LNCaP clone FGC (cell line): ENCODE measurements around the gene AVEN.

Experiments
- DNase-seq: peaks from one replicate; pipeline ENCODE4 v3.0.0-alpha.2; 2011; ENCODE audit warnings: low read depth
- H3K4me3 ChIP-seq: 2 replicates; pipeline ENCODE4 v1.5.1; 2011; ENCODE audit warnings: mild to moderate bottlenecking, low read depth, low read length, control low read depth
- TF ChIP-seq, protein P1 (sequence below): IDR thresholded peaks from 2 replicates; pipeline ENCODE4 v1.5.1; 2012; ENCODE audit warnings: mild to moderate bottlenecking; ENCODE audit not compliant: control insufficient read depth, insufficient read depth; ENCODE audit errors: extremely low read depth

AVEN gene

DNA sequence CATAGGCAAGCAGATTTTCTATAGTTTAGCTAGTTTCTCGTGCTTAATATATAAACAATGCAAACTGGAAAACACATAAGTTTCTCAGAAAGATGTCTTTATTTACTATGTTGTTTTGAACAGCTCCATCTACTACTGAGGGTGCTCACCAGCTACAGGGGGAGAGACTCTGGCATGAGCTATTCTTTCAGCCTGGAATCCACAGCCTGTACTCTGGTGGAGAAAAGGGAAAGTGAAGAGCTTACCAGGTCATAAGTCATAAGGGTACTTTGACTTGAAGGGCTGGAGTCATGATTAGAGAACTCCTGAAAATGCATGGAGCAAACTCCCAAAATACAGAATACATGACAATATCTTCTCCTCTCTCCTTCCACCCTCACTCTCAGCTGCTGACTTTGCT, 4.4 kb upstream of the AVEN start:
- DNase-seq, result no peak
- no peak overlapping the region for H3K4me3 ChIP-seq
- TF ChIP-seq, protein P1, sequence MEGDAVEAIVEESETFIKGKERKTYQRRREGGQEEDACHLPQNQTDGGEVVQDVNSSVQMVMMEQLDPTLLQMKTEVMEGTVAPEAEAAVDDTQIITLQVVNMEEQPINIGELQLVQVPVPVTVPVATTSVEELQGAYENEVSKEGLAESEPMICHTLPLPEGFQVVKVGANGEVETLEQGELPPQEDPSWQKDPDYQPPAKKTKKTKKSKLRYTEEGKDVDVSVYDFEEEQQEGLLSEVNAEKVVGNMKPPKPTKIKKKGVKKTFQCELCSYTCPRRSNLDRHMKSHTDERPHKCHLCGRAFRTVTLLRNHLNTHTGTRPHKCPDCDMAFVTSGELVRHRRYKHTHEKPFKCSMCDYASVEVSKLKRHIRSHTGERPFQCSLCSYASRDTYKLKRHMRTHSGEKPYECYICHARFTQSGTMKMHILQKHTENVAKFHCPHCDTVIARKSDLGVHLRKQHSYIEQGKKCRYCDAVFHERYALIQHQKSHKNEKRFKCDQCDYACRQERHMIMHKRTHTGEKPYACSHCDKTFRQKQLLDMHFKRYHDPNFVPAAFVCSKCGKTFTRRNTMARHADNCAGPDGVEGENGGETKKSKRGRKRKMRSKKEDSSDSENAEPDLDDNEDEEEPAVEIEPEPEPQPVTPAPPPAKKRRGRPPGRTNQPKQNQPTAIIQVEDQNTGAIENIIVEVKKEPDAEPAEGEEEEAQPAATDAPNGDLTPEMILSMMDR, result no peak

DNA sequence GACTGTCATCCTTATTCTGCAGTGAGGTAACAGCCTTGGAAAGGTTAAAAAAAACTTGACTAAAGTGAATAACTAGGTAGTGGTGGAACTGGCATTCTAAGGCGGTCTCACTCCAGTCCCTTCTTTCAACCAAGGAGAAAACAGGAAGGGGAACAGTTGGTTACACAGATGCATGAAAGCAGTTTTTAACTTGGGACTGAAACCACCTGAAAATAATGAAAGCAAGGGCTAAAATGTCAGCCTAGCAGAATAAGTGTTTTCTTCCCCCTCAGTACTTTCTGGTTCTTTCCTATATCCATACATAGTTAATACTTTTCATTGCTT, 748 bp upstream of the AVEN start:
- no peak for DNase-seq

GRCh38 chr15:34038023-34038870, 757 bp downstream of the AVEN start:
- peak overlapping the region; percentile 85 for H3K4me3 ChIP-seq
- TF ChIP-seq, protein P1, result no peak
- peak; percentile 32 for DNase-seq

More for the DNA sequence above, 748 bp upstream of the AVEN start:
- peak overlapping the region; percentile 85 for H3K4me3 ChIP-seq
- TF ChIP-seq, protein P1, result no peak

- H3K4me3 ChIP-seq, result no peak overlapping the region
- TF ChIP-seq, protein P1, result no peak
- no peak for DNase-seq
These were observed 6.8 kb downstream of the AVEN start for GRCh38 chr15:34031987-34032760.

- TF ChIP-seq, protein P1, result no peak
- DNase-seq, result no peak
- no peak overlapping the region for H3K4me3 ChIP-seq
These were observed 11.4 kb downstream of the AVEN start for GRCh38 chr15:34027606-34028005.

DNA sequence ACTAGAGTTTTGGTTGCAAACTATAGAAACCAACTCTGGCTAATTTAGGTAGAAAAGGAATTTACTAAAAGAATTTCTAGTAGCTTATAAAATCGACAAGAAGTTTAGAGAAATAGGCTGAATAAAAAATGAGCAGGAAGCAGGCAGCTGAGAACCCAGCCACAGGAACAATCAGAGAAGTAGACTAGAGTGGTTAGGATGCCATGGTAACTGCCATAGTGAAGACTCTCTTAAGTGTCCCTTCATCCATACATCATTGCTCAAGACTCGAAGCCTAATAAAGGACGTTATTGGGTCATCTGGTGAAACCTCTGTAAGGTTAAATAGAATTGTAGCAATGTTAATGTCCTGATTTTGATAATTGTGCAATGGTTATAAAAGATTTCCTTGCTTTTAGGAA, 13.8 kb downstream of the AVEN start:
- H3K4me3 ChIP-seq, result no peak overlapping the region
- TF ChIP-seq, protein P1, result no peak
- no peak for DNase-seq
